ENCODE results near the gene RGCC.

The RGCC gene

GRCh38 chr13:41515491-41516139 lies 58.3 kb downstream of the RGCC start:
- no peak for DNase-seq

DNA sequence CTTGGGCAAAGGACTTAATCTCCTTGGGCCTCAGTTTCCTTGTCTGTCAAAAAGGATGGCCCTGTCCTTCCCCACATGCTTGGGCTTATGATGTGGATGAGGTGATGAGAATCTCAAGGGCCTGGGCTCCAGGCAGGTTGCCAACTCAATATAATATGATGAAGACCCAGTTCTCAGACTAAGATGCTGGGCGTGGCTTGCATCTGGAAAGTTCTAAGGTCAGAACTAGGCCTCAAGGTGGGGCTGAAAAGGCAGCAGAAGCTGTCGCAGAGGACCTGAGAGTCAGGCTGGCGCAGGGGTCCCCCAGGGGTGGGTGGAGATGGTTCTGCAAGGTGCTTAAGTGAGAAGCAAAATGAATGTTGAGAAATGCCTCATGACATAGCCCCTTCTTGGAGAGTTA lies 58.8 kb downstream of the RGCC start:
- DNase-seq: no peak

GRCh38 chr13:41516760-41517159 lies 59.4 kb downstream of the RGCC start:
- no peak for DNase-seq

DNA sequence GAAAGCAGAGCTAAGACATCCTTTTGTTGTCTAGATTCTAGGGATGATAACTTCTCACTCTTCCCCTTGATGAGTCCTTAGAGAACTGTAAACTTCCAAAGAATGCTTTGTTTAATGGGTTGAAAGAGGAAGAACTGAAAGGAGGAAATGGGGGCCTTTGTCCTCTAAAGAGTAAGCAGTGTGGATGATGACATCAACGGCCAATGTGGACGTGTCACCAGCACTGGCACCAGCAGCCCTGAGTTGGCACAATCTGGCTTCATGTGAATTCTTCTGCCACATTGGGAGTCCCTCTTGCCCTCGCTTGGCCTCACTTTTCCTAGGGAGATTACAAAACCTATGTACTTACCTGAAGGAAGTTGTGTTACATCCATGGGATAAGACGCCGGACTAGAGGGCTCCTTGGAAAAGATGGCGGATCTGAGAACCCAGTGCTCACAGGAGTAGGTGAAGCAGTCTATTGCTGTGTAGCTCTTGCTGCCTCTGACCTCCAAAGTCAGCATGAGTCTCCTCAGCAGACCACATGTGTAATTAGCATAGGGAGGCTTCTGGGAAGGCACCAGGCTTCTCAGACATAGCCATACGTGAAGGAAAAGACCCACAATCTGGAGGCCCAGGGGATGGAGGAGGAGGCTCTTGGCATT lies 62.8 kb downstream of the RGCC start:
- DNase-seq: no peak
